Glomerular endothelial cell (primary cell): ENCODE results near the gene PLPP3. TPM values are rescaled to one million over a fixed set of nuclear protein-coding genes. Genes with fewer than 3 reads are reported as not detected.

ENCODE experiments used
- DNase-seq: peaks from one replicate; pipeline ENCODE4 v3.0.0-alpha.2; 2011; ENCODE audit warnings: low read depth, low spot score; ENCODE audit errors: extremely low read depth
- total RNA-seq: library from RNA; depleted of rRNA; stranded (reverse); fragments of >200 nt; gene quantifications from 2 replicates; pipeline ENCODE4 v1.2.3, GENCODE V29; 2015

PLPP3 gene
- total RNA-seq, 1 donor from 2014 or later = 16.5 TPM

DNA sequence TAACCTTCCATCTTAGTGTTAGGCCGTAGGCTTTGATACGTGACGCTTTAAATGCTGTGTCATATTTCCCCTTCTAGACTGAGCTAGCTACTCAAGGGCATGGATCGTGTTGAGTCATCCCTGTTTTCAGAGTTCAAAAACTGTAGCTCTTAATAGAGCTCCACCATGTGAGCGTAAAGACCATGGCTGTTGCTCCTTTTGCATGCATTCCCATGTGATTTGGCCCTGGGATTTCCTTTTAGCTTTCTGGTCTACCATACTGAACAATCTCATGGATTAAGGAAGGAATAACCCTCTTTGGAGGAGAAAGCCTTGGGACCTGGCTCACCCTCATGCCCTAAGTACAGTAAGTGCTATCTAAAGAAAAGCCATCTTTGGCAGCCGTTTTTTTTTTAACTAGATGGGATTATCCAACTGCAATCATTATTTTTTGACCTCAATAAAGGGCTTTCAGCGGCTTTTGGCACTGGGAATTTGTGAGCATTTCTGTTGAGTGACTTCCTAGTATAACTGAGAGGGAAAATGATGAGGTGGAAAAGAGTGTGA is 76.6 kb downstream of the PLPP3 start:
- DNase-seq = no peak

DNA sequence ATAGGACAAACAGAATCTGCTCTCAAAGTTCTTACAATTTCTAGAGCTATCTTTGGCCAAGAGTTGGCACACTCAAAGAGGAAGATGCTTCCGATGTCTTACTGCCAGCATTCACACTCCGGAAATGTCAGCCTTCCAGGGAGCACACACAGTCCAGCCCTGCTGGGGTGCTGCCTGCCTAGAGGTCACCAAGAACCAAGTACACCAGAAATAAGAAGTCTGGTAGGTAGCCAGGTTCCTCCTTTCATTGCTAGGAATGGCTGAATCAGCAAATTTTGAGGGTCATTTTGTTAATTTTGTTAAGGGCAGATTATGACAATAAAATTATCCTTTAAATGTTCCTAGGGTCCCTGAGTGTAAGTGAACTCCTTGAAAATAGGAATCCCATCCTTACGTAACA is 77.5 kb downstream of the PLPP3 start:
- no peak for DNase-seq

DNA sequence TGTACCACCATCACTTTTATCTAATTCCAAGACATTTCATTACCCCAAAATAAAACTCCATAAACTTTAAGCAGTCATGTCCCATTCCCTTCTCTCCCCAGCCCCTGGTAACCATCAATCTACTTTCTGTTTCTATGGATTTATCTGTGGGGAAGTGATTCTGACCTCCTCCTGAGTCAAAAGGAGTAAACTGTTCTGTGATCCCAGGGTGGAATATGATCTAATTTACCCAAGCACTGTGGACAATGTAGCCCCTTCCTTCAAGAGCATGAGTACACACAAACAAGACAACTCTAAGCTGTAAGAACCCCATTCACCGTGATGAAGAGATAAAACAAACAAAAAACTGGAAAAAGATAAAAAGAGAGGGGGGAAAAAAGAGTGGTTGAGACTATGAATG is 77.9 kb downstream of the PLPP3 start:
- no peak for DNase-seq

DNA sequence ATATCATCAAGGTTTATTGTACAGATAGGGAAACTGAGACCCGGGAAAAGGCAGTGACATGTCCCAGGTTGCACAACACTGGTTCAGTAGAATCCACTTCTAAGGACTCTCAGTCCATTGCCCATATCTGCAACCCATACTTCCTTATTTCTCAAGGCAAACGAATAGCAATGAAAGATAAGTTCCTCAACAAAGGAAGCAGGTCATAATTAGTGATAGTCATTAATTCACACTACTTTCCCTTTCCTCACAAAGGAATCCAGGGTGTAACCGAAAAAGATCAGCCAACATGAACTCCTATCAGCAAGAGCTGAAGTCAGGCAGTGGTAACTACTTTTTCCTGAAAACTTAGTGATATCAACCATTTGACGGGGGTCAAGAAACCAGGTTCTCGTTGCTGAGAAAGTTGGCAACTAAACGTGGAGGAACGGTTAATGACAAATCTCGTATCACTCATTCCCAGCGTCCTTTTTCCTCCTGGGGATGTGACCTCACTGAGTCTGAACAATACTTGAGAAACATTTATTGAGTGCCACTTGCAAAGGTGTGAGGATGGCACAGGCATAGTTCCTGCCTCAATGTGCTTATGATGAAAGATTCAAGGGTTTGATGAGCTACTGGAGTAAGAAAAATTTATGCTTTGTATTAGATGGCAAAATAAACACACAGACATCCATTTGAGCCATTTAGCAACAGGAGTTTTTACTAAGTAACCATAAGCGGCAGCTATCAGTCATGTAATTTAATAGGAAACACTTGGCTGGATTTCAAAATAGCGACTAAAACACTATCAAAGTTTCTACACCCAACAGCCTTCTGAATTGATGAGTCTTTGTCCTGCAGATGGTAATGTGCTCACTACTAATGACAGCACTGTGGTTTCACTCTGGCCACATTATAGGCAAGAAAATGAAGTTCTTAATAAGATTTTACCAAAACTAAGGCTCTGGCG is 82.3 kb downstream of the PLPP3 start:
- DNase-seq = no peak

DNA sequence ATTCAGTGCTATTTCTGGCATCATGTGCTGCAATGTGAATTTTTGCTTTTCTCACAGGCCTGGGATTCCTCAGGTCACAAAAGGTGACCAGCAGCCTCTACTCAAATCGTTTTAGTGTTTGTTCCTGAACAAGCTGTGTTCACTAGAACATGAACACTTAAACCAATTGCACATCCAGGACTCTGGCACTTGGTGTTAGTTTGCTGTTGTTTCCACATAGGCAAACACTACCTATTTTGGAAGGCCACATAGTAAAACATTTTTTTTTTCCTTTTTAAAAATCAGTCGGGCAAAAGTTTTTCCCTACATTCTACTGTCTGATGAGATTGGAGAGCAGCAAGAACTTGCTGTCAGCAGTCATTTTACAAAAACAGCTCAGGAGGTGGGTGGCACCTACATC is 83.2 kb downstream of the PLPP3 start:
- DNase-seq = no peak

DNA sequence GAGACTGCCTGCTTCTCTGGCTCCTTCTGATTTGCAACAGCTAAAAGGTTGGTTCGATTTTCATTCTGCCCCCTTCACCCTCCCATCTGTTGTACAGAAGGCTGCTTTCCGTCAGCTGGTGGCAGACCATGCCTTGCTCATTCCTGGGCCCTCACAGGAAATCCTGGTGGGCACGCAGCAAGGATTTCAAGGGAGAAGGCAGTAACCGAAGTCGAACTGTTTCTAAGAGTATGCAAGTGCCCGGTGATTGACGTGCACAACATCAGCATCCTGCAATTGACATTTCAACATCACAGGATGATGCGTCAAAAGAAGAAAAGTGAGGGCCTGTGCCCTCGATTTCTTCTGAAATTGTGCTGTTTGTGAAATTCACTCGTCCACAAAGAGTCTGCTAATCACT is 83.8 kb downstream of the PLPP3 start:
- DNase-seq = no peak

DNA sequence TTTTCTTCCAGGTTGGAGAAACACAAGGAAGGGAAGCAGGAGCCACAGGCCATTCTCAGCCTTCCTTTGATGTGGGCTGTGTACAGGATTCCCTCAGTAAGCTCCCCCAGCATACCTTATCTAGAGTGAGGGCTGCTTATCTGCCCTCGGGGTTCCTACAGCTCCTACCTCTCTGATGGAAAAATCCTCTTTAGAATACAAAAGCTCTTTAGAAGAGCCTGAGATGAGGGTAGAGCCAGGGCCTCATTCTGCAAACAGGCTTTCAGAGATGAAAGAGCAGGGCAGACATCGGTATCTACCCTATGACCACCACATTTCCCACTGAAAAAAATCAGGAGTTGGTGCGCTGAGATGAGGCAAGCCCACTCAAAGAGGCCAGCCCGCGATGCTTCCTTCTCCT is 85.1 kb downstream of the PLPP3 start:
- DNase-seq = no peak

DNA sequence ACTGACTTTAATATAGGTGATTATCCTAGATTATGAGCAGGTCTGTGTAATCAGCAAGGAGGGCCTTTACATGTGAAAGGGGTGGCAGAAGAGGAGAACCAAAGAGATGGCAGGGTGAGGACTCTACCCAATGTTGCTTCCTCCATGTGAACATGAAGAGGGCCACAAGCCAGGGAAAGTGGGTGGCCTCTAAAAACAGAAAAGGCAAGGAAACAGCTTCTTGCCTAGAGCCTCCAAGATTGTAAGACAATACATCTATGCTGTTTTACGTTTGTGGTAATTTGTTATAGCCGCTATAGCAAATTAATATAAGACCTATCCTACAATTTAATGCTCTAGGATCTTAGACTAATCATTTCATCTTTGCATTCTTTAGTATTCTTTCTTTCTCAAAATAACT is 85.5 kb downstream of the PLPP3 start:
- no peak for DNase-seq

DNA sequence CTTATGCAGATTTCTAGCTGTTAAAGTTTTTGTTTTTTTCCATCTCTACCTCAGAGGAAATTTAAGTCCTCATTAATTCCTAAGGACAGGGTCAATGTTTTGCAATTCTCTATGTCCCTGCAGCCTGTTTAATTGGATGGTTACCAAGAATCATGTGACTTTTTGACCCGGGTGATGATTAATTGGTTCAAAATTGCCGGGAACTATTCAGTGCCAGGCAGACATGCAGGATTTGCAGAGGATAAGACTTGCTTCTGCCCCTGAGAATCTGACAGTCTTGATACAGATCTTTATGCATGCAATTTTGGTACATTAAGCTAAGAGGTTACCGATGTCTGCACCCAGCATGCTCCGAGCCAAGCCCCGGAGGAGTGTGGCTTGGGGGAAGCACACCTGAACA is 87.9 kb downstream of the PLPP3 start:
- no peak for DNase-seq

DNA sequence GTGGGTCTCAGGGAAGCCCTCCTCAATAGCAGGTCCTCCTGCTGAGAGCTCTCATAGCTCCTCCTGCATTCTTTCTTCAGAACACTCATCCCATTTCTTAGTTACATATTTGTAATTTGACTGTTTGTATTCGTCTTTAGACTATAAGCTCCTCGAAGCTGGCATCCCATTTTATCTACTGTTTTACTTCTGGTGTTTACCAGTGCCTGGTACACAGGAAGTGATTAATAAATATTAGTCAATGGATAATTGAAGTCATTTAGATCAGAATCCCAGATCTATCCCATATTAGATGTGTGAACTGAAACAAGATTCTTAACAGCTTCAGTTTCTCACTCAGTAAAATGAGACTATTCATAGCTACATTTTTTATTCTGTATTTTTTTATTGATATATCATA is 88.7 kb downstream of the PLPP3 start:
- DNase-seq = no peak

DNA sequence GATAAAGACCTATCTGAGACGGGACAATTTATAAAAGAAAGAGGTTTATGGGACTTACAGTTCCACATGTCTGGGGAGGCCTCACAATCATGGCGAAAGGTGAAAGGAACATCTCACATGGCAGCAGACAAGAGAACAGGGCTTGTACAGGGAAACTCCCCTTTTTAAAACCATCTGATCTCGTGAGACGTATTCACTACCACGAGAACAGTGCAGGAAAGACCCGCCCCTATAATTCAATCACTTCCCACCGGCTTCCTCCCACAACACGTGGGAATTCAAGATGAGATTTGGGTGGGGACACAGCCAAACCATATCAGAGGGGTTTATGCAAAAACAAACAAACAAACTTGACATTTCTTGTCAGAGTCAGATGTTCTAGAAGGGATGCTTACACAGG is 89.7 kb downstream of the PLPP3 start:
- DNase-seq = no peak

DNA sequence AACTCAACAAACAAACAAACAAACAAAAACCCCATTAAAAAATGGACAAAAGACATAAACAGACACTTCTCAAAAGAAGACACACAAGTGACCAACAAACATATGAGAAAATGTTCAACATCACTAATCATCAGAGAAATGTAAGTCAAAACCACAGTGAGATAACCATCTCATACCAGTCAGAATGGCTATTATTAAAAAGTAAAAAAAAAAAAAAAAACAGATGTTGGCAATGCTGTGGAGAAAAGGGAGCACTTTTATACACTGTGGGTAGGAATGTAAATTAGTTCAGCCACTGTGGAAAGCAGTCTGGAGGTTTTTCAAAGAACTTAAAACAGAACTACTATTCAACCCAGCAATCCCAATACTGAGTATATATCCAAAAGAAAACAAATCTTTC is 94.7 kb downstream of the PLPP3 start:
- no peak for DNase-seq

DNA sequence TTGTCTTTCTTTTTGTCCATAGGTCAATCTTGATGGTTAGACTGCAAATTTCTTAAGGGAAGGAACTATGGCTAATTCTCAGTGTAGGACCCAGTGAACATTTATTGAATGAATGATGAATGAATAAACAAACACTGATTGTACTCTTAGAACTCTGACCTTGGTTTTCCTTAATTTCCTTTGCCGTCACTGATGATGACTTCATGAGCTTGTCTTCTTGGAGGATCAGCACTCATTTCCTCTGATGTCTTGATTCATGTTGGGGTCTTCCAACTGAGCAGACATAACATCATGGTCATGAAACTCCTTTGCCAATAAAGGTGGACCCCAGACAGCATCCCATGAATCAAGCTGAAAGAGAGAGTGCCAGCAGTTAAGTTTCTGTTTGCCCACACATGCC is 96.3 kb downstream of the PLPP3 start:
- DNase-seq = no peak

DNA sequence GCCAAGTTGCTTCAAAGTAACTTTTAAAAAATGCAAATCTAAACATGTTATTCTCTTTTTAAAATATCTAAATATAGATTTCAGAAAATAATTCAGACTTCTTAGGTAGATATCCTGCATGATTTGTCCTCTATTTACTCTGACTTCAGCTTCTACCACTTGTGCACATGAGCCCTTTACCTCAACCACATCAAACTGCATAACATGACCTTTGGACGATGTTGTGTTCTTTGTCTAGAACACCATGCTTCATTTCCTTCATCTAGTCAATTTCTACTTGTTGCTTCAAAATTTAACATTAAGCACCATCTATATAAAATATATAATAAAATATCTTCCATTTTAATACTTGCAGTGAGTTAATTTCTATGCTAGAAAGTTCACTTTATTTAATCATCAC is 96.9 kb downstream of the PLPP3 start:
- no peak for DNase-seq

DNA sequence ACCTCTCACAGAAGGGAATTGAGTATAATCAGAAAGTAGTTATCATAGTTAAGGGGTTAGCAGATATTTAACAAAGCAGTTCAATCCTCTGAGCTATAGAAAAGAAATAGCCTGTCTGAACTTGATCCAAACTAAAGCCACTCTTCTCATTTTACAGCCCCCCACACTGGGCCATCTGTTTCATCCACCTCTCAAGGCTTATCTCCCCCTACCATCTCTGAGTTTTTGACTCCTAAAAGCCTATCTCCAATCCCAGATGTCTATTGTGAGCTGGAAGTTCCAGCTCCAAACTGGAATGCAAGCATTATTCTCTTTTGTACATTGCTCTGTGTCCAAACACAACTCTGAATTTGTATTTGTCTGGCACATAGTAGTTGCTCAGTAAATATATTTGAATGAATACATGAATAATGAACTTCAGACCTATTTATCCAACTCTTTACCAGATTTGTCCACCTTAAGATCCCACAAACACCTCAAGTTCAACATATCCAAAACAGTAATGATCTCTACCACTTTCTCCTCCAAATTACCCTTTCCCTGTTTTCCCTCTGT is 98.1 kb downstream of the PLPP3 start:
- no peak for DNase-seq

DNA sequence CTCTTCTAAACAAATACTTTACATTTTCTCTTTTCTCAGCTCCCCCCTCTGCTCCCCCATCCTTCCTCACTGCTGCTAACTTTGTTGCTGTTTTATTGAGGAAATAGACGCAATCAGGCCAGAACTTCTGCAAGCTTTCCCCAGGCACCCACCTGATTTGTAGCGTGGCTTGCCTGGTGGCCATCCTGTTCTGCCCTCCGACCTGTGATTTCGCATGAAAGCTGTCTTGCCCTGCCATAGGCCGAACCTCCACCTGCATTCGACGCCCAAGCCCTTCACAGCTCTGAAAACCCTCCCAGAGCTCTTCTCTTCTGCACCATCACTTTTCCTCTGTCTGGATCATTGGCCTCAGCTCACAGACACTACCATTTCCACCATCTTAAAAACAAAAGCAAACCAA is 100.6 kb downstream of the PLPP3 start:
- no peak for DNase-seq

DNA sequence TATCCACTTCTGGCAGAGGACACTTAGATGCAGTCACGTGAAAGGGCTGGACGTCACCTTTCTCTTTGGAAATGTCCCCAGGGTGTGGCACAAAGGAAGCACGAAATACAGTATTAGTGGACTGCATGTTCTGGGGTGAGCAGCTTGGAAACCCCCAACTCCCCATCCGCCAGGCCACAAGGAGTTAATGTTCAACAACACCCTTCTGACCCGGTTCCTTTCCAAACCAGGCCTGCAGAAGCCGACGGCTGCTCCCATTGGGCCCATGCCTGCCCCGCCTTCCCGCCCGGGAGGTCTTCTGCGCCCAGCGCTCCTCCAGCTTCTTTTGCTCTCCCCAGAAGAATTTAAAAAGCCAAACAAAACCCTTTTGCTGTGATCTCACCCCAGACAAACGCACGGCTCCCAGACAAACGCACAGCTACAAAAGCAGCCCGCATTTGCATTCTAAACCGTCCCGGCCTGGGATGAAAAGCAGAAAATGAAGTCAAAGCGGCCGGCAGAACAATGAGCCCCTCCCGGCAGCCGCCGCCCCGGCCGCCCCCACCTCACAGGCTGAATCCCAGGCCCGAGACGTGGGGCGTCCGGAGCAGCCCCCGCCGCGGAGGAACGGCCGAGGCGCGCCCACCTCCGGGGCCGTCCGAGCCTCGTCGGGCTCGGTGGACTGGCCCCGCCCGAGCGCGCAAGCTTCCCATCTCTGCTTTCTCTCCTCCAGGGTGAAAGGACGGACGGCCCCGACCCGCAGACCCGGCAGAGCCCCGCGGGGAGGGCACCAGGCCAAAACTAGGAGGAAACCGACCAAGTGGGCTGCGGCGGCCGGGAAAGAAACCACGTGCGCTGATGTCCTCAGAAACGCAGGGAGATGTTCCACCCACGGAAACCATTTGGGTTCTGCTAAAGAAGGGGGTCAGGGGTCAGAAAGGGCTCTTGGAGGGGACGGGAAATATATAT is 101.9 kb downstream of the PLPP3 start:
- no peak for DNase-seq

DNA sequence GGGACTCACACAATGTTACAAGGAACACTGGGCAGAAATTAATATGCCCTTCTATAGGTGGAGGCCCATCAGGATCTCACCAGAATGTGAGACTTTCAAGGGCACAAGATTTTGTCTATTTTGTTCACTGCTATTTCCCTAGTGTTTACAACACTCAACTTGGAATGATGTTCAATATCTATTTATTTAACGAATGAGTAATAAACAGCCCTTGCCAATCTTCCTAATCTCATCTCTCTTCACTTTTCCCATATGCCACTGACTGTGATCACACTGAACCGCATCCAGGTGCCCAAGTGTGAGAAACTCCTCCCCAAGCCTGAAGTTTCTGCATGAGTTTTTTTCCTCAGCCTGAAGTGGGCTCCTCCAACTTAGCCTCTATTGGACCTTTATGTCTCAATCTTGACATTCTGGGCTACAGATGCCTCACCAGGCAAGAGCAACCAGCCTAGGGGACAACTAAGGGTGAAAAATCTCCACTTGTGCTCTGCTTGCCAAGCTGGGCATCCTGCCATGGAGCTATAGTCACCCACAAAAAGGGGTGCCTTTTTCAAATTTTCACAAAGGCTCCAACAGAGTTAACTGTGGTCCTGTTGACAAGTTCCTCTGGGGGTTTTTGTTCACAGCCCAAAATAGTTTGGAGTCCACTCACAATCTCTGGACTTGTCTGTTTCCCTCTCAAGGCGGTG is 105.6 kb downstream of the PLPP3 start:
- DNase-seq = no peak

DNA sequence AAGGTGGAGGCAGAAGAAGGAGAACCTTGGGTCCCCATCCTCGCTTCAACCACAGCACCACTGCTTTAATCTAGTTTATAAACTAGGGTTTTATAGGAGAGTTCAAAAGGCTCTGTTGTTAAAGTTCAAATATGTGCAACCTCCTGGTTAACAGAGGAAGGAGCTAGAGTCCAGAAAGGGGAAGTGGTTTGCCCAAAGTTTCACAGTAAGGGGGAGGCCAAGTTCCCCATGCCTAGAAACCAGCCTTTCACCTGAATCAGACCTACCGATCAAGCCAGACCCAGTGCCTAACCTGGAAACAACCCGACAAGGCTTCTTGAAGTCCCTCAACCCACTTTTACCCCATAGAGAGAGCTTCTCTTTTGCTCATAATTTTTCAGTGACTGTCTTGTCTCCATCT is 106.5 kb downstream of the PLPP3 start:
- DNase-seq = no peak

DNA sequence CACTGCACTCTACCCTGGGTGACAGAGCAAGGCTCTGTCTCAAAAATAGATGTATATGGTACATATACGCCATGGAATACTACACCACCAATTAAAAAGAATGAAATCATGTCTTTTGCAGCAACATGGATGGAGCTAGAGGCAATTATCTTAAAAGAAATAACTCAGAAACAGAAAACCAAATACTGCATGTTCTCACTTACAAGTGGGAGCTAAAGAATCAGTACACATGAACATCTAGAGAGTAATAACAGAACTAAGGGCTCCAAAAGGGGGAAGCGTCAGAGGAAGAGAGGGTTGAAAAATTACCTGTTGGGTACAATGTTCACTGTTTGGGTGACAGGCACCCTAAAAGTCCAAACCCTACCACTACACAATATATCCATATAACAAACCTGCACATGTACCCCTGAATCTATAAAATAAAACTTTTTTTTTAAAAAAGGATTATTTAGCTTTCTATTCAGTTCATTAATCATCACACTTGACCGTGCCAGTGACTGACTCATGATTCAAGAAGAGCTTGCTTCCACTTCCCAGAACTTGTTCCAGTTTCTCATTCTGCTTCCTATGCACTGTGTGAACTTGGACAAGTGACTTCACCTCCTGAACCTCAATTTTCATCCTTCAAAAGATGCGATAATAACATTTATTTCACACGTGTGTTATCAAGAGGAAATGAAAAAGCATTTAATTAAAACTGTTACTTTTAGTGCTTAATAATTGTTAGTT is 109.6 kb downstream of the PLPP3 start:
- no peak for DNase-seq
